NCI-H774 (cell line): ENCODE measurements around the gene STEAP2.
A peak's percentile ranks its signal among the peaks of the same experiment; 100 is the strongest.
"Not testable (repeated sequence)": the region's sequence is repeated elsewhere in the genome, so short reads cannot be mapped to it uniquely, and the experiment has no call there.

ENCODE experiments used
- DNase-seq: peaks from one replicate; lab custom pipeline; 2025; lab: John Stamatoyannopoulos, UW

STEAP2 gene

DNA sequence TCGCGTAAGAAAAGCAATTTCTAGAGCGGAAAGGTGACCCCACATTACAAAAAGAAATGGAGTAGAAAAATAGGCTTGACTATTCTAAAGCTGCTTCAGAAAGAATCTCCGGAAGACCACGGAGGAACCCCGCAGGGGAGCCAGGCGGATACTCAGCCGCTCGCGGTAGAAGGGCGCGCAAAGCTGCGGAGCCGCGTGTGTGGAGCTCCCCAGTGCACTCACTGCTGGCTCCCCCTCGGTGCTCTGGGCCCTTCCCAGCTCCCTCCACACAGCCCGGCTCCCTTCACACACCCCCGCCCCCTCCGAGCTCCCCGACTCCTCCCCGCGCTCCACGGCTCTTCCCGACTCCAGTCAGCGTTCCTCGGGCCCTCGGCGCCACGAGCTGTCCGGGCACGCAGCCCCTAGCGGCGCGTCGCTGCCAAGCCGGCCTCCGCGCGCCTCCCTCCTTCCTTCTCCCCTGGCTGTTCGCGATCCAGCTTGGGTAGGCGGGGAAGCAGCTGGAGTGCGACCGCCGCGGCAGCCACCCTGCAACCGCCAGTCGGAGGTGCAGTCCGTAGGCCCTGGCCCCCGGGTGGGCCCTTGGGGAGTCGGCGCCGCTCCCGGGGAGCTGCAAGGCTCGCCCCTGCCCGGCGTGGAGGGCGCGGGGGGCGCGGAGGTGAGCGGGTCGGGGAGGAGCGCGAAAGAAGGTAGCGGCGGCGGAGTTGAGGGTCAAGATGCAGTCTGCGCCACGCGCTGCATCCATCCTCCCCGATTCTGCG, at the start of gene STEAP2:
STEAP2 (plus strand) TSS at position 350 of the 758 bp plus-strand sequence. CDS start 13,343 bp downstream, outside the sequence.
- DNase-seq = peak; percentile 3

DNA sequence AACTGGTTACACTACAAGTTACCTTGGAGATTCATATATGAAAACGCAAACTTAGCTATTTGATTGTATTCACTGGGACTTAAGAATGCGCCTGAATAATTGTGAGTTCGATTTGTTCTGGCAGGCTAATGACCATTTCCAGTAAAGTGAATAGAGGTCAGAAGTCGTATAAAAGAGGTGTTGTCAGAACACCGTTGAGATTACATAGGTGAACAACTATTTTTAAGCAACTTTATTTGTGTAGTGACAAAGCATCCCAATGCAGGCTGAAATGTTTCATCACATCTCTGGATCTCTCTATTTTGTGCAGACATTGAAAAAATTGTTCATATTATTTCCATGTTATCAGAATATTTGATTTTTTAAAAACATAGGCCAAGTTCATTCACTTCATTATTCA, 48.0 kb upstream of the STEAP2 start:
- DNase-seq = no peak

DNA sequence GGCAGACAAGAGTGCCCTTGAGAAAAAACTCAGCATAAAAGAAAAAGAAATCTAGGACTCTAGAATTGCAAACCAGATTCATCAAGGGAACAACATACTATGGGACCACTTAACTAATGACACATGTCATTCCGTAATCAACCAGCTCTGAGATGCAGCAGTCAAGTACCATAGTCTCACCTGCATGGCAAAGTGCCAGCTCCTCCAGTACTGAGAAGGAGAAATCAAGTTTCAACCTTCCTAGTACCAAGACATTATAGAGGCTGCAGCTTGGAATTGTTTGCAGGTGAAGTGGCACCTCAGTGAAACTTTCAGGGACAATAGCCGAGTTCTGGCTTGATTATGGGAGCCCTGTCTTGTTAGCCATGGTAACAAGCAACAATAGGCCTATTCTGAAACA, 45.8 kb upstream of the STEAP2 start:
- DNase-seq = no peak

- DNase-seq = no peak
Observed at GRCh38 chr7:90166153-90166552, 45.4 kb upstream of the STEAP2 start.

DNA sequence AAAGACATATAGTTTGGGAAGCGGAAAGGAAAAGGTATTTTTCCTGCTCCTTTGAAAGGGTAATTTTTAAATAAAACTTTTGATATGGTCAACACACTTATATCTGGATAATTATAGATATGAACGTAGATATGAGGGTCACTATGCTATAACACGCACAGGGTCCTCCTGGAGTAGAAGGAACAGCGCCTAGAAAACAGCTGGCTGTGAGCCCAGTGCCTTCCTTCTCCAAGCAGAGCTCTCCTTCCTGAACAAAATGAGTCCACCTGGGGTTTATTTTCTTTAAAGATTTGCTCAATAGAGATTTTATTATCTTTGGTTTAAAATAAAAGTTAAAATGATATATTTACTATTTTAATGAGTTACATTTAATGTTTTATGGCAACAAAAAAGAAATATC, 44.2 kb upstream of the STEAP2 start:
- DNase-seq = no peak

- DNase-seq = no peak
Observed at GRCh38 chr7:90169891-90170290, 41.6 kb upstream of the STEAP2 start.

- no peak for DNase-seq
Observed at GRCh38 chr7:90172121-90172520, 39.4 kb upstream of the STEAP2 start.

DNA sequence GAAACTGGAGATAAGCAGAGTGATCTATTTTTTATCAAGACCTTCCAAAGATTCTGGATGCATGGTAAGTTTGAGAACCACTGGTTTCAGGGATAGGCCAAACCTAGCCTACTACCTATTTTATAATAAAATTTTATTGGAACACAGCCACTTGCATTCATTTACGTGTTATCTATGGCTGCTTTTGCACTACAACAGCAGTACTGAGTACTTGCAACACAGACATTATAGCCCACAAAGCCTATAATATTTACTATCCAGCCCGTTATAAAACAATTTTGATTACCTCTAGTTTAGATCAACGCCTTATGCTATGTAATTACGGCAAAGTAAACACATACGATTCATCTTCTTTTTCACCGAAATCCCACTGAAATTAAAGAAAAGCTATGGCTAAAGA, 38.9 kb upstream of the STEAP2 start:
- no peak for DNase-seq

- no peak for DNase-seq
Observed at GRCh38 chr7:90173127-90173844, 38.3 kb upstream of the STEAP2 start.

GRCh38 chr7:90175667-90176066, 35.9 kb upstream of the STEAP2 start:
- DNase-seq = no peak

- no peak for DNase-seq
Observed at GRCh38 chr7:90176195-90176594, 35.3 kb upstream of the STEAP2 start.

DNA sequence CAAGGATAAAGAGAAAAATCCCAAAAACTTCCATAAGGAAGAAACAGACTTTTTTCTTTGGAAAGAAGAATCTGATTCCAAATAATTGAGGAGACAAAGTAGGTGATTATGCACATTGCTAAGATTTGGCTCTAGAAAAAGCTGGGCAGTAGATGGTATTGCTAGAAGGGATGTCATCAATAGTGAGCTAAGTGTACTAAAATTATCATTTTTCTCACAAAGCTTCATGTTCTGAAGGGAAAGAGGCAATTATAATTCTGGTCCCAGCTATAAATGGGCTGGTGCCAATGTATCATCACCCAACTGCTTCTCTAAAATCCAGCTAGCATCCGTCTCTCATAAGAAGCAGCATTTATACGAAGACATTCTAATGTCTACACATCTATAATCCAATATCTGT, 33.4 kb upstream of the STEAP2 start:
- DNase-seq = no peak

DNA sequence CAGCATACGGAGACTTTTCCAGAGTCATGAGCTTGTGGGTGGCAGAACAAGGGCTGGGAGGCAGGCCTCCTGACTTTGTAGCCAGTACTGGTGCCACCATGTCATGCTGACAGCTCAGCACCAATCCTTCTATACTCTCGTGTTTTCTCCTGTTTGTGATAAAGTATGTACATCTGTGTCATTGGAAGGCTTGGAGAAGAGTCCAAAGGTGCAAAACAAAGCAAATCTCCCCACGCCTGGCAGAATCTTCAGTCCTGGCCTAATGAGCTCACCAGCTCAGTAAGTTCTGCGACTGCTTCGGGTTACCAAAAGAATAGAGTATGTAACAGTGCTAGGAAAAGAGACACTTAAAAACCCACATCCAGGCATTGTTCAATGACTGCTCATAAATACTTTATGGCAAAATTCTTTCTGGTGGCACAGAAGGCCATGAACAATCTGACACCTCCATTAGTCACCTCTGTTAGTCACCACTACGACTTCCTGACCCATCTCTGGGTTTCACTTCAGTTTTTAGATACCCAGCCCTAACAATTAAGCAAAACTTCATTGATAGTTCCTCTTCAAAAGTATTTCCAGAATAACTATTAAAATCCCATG, 32.8 kb upstream of the STEAP2 start:
- no peak for DNase-seq

GRCh38 chr7:90180011-90180585, 31.4 kb upstream of the STEAP2 start:
- no peak for DNase-seq

DNA sequence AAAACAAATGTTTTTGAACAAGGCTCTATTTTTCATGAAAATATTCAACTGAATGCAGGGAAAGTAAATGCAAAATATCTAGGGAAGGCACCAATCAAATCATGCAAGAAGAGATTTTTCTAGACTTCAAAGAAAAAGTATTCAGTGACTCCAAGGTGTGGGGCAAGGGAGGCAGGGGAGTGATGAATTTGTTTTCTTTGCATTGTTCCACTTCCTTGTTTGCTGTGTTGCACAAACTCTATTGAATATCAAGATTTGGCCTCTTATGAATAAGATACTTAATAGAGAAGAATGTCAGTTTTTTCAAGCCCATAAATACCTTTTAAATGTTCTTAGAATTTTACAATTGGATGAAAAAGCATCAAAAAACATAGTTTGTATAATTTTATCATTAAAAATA, 30.9 kb upstream of the STEAP2 start:
- DNase-seq = no peak

DNA sequence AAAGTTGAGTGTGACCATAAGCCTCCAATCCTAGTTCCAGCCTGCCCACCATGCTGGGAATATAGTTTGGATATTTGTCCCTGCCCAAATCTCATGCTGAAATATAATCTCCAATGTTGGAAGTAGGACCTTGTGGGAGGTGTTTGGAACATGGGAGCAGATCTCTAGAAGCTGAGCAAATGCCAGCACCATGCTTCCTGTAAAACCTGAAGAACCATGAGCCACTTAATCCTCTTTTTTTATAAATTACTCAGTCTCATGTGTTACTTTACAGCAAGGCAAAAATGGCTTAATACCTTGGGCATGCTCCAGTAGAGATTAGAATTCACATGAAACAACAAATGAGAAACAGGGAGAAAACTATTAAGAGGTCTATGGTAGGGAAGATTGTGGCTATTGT, 30.1 kb upstream of the STEAP2 start:
- DNase-seq = no peak

- DNase-seq = not testable (repeated sequence)
Observed at GRCh38 chr7:90186290-90186689, 25.2 kb upstream of the STEAP2 start.

DNA sequence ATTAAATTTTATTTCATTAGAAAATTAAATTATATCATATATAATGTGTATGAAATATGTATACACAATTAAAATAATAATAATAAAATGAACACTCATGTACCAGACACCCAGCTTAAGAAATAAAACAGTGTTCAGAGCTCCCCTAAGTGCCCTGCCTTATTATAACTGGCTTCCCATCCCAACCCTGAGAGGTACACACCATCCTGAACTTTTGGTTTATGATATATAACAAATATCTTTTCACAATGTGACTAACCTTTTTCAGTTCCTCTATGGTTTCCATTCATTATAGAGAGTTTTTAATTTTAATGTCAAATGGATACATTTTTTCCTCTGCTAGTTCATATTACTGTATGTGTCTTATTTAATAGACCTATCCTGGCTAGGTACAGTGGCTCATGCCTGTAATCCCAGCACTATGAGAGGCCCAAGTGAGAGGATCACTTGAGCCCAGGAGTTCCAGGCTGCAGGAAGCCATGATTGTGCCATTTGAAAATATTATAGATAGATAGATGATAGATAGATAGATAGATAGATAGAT, 24.0 kb upstream of the STEAP2 start:
- DNase-seq = no peak

- DNase-seq = no peak
Observed at GRCh38 chr7:90188281-90188680, 23.3 kb upstream of the STEAP2 start.

DNA sequence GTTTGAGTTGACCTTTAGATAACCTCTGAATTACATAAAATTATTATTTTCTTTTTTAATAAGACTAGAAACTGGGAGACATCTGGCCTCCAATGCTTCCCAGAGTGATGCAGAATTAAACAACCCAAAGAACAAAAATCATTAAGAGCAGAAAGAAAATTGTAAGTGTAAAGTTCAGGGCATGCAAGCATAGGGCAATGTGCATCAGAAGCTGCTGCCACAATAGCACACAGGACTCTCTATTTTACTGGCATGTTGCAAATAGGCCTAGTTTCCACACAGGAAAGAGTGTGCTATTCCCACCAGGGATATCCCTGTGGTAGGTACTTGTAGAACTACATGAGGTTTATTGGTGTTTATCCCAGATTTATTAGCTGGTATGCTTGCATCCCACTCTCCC, 20.5 kb upstream of the STEAP2 start:
- DNase-seq = no peak

DNA sequence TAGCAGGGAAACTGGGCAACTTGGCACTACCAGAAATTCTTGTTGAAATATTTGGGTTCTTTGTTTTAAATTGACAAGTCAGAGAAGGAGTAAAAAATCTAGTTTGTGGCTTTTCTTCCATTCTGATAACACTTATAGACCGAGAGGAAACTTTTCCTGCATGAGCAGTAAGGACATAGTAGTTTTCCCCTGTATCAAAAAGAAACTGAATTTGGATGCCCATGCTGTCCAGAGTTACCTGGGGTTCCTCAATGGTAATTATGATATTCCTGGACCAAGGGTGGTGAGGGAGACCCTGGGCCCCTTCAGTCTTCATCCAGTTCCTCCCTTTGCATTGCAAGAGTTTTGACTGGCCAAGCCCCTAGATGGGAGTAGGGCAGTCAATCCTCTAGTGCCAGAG, 19.9 kb upstream of the STEAP2 start:
- DNase-seq = no peak

DNA sequence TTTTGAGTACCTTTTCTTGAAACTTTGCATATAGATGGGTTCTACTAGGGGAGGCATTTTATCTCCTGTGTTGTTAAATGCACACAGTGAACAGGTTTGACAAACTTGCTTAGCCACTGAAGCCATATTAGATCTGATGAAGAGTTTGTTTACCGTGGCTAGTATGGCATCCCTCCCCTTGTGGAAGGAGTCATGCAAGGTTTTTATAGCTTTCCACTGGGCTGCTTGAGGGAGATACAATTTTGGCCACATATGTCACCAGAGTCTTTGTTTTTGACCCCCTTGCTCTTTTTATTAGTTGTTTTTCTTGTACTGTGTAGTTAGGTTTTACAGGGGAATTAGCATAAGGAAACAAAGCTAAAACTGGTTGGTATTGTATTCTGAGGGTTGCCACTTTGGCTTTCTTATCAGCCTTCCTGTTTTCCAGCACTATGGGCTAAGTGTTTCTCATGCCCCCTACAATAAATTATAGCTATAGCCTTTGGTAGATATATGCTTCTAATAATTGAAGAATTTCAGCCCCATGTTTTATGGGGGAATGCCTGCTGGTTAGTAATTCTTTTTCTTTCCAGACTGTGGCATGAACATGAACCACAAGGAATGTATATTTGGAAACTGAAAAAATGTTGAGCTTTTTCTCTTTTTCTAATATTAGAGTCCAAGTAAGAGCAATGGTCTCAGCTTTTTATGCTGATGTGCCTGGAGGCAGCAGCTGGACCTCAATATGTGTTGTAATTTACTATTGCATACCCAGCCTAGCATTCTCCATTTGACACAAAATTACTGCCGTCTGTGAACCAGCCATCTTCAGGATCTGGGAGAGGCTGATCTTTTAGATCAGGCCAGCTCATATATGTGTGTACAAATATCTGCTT, 18.4 kb upstream of the STEAP2 start:
- DNase-seq = no peak
